HS-27A (cell line): ENCODE measurements around the gene TEKT1.

ENCODE experiments used
- DNase-seq: peaks from one replicate; pipeline ENCODE4 v3.0.0-alpha.2; 2012; ENCODE audit warnings: low read depth, missing footprints

Gene TEKT1

GRCh38 chr17:6757747-6758146 lies 73.8 kb downstream of the TEKT1 start:
- DNase-seq, result no peak

- DNase-seq, result no peak
Measured at GRCh38 chr17:6756425-6757031, 75.0 kb downstream of the TEKT1 start.

GRCh38 chr17:6755731-6756184 lies 75.8 kb downstream of the TEKT1 start, which contains the start of gene XAF1:
XAF1 (plus strand) TSS chr17:6756046; CDS start chr17:6756079, 33 bp downstream.
- DNase-seq, result no peak

- no peak for DNase-seq
Measured at GRCh38 chr17:6755281-6755680, 76.2 kb downstream of the TEKT1 start.

GRCh38 chr17:6753546-6753945 lies 78.0 kb downstream of the TEKT1 start:
- no peak for DNase-seq

- DNase-seq, result peak; percentile 45
Measured at GRCh38 chr17:6753006-6753445, 78.5 kb downstream of the TEKT1 start.

GRCh38 chr17:6752068-6752909 lies 79.2 kb downstream of the TEKT1 start:
- DNase-seq, result peak; percentile 76

GRCh38 chr17:6749519-6749918 lies 82.0 kb downstream of the TEKT1 start:
- DNase-seq, result no peak

GRCh38 chr17:6748617-6749016 lies 82.9 kb downstream of the TEKT1 start:
- no peak for DNase-seq
